Eye (tissue), 1 donor: ENCODE data around the gene C2CD4C.
"Not testable (repeated sequence)": the region's sequence is repeated elsewhere in the genome, so short reads cannot be mapped to it uniquely, and the experiment has no call there.

Experiments used
- DNase-seq: peaks from one replicate; pipeline ENCODE4 v3.0.0-alpha.2; 2015

The C2CD4C gene

GRCh38 chr19:380618-381219 is 28.2 kb downstream of the C2CD4C start:
- DNase-seq = not testable (repeated sequence)

GRCh38 chr19:379796-380195 is 29.2 kb downstream of the C2CD4C start:
- no peak for DNase-seq

GRCh38 chr19:378706-379105 is 30.2 kb downstream of the C2CD4C start:
- DNase-seq = no peak

GRCh38 chr19:377801-378581 is 31.0 kb downstream of the C2CD4C start:
- DNase-seq = no peak

GRCh38 chr19:376111-376470 is 32.9 kb downstream of the C2CD4C start:
- no peak for DNase-seq

GRCh38 chr19:375395-376110 is 33.4 kb downstream of the C2CD4C start:
- DNase-seq = no peak

GRCh38 chr19:374886-375235 is 34.1 kb downstream of the C2CD4C start:
- DNase-seq = no peak

- DNase-seq = no peak
These were observed 34.6 kb downstream of the C2CD4C start for GRCh38 chr19:374183-374885.

GRCh38 chr19:373391-374182 is 35.4 kb downstream of the C2CD4C start:
- no peak for DNase-seq

GRCh38 chr19:372306-372890 is 36.5 kb downstream of the C2CD4C start:
- peak; percentile 57 for DNase-seq

GRCh38 chr19:371501-372168 is 37.3 kb downstream of the C2CD4C start:
- peak; percentile 53 for DNase-seq

- DNase-seq = no peak
These were observed 38.2 kb downstream of the C2CD4C start for GRCh38 chr19:370641-371330.

GRCh38 chr19:369876-370275 is 39.1 kb downstream of the C2CD4C start:
- no peak for DNase-seq

GRCh38 chr19:369256-369655 is 39.7 kb downstream of the C2CD4C start:
- no peak for DNase-seq

GRCh38 chr19:368630-369024 is 40.3 kb downstream of the C2CD4C start:
- DNase-seq = no peak

GRCh38 chr19:367963-368629 is 40.9 kb downstream of the C2CD4C start:
- DNase-seq = no peak

- DNase-seq = peak; percentile 40
These were observed 41.4 kb downstream of the C2CD4C start for GRCh38 chr19:367561-367960.

- DNase-seq = no peak
These were observed 42.0 kb downstream of the C2CD4C start for GRCh38 chr19:366951-367350.

GRCh38 chr19:366205-366783 is 42.7 kb downstream of the C2CD4C start:
- no peak for DNase-seq
